ENCODE results near the gene PRR5.

Gene PRR5

DNA sequence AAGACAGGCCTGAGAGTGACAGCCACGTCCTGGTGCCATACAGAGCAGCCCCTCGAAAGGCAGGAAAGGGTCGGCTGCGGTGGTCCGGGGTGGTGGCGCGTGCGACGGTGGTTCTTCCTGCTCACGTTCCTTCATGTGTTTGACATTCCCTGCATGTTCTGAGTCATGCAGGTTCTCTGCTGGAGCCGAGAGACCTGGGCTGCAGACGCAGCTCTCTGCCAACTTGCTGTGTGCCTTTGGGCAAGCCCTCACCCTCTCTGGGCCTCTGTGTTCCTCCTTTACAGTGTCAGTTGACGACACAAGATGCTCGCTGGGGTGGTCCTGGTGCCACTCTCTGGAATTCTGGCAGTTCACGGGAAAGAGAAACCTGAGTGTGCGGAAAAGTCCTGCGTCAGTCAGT, 62.4 kb downstream of the PRR5 start:
- H3K4me3 ChIP-seq (ENCODE audit: low read depth, low read length) = no peak overlapping the region
- TF ChIP-seq, protein P1, sequence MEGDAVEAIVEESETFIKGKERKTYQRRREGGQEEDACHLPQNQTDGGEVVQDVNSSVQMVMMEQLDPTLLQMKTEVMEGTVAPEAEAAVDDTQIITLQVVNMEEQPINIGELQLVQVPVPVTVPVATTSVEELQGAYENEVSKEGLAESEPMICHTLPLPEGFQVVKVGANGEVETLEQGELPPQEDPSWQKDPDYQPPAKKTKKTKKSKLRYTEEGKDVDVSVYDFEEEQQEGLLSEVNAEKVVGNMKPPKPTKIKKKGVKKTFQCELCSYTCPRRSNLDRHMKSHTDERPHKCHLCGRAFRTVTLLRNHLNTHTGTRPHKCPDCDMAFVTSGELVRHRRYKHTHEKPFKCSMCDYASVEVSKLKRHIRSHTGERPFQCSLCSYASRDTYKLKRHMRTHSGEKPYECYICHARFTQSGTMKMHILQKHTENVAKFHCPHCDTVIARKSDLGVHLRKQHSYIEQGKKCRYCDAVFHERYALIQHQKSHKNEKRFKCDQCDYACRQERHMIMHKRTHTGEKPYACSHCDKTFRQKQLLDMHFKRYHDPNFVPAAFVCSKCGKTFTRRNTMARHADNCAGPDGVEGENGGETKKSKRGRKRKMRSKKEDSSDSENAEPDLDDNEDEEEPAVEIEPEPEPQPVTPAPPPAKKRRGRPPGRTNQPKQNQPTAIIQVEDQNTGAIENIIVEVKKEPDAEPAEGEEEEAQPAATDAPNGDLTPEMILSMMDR (IDR thresholded peaks at IDR 0.05; ENCODE audit: insufficient read depth, low read depth, low read length, missing control alignments) = no peak
- DNase-seq (ENCODE audit: low read depth) = no peak

DNA sequence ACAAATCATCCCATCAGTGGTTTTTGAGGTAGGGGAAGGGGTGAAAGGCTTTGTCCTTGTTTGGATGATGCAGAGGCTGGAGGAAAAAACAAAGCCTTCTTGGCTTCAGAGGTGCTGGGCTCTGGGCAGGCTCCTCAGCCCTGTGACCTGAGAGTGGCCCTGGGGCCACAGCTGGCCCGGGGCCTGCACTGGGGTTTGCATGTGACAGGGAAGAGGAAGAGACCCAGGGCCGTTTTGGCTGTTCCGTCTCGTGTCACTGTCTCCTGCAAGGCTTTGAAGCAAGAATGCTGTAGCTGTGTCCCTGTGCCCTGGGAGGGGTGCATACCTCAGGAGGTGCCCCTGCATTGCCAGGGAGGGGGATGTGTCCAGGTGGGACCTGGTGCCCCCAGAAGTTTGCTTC, 63.0 kb downstream of the PRR5 start:
- TF ChIP-seq, protein P1 (IDR thresholded peaks at IDR 0.05; ENCODE audit: insufficient read depth, low read depth, low read length, missing control alignments) = no peak
- no peak for DNase-seq (ENCODE audit: low read depth)
- H3K4me3 ChIP-seq (ENCODE audit: low read depth, low read length) = no peak overlapping the region

DNA sequence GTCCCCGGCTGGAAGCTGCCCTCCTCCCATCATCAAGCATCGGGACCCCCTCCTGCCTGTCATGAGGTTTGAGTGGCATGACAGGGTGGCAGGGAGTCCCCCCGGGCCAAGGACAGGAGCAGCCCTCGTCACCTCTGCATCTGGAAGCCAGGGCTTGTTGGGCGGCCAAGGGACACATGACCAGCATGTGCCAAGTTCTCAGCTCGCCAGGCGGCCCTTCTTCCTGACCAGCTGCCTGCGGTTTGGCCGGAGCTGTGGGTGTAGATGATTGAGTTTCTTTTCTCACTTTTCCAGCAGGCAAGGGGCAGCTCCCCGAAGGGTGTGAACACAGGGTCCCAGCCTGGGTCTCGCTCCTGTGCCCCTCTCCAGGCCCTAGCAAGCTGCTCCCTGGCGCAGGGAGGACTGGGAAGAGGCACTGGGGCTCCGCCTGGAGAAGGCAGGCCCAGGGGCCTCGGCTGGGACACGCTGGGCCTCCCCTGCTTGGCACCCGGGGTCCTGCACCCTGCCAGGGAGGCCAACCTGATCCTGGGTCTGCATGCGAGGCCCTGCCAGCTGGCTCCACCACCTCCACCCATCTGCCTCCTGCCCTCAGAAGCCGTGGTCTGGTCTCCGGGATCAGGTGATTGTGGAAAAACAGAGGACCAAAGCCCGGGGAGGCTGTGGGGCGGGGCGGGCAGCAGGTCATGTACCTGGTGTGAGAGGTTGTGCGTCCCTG, 63.7 kb downstream of the PRR5 start:
- TF ChIP-seq, protein P1 (IDR thresholded peaks at IDR 0.05; ENCODE audit: insufficient read depth, low read depth, low read length, missing control alignments) = no peak
- no peak for DNase-seq (ENCODE audit: low read depth)
- H3K4me3 ChIP-seq (ENCODE audit: low read depth, low read length) = no peak overlapping the region

DNA sequence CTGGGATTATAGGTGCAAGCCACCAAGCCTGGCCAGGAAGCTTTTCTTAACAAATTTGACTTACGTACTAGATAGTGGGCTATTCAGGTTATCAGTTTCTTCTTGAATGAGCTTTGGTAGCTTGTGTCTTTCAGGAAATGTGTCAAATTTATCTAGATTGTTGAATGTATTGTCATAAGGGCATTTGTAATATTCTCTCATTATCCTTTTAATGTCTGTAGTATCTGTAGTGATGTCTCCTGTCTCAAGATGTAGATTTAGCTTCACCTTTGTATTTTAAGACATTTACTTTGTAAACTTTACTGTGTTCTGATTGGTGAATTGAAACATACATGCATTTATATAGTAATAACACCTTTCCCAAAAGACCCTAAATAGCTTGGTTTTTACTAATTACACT, 71.1 kb downstream of the PRR5 start:
- TF ChIP-seq, protein P1 (IDR thresholded peaks at IDR 0.05; ENCODE audit: insufficient read depth, low read depth, low read length, missing control alignments) = no peak
- no peak overlapping the region for H3K4me3 ChIP-seq (ENCODE audit: low read depth, low read length)
- no peak for DNase-seq (ENCODE audit: low read depth)

DNA sequence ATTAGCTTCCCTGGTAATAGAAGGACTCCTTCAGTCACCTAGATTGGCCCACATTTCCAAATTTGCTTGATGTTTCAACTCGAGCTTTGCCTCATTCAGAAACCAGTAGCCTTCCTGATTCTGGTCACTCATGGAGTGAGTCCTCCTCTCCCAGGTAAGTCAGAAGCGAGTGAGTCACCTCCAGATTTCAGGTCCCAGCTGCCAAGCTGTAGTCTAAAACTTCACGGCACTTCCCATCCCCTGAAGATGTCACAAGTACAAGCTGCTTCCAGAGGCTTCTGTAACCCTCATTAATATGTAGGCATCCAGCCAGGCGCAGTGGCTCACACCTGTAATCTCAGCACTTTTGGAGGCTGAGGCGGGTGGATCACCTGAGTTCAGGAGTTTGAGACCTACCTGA, 73.9 kb downstream of the PRR5 start:
- no peak overlapping the region for H3K4me3 ChIP-seq (ENCODE audit: low read depth, low read length)
- no peak for DNase-seq (ENCODE audit: low read depth)
- TF ChIP-seq, protein P1 (IDR thresholded peaks at IDR 0.05; ENCODE audit: insufficient read depth, low read depth, low read length, missing control alignments) = no peak

DNA sequence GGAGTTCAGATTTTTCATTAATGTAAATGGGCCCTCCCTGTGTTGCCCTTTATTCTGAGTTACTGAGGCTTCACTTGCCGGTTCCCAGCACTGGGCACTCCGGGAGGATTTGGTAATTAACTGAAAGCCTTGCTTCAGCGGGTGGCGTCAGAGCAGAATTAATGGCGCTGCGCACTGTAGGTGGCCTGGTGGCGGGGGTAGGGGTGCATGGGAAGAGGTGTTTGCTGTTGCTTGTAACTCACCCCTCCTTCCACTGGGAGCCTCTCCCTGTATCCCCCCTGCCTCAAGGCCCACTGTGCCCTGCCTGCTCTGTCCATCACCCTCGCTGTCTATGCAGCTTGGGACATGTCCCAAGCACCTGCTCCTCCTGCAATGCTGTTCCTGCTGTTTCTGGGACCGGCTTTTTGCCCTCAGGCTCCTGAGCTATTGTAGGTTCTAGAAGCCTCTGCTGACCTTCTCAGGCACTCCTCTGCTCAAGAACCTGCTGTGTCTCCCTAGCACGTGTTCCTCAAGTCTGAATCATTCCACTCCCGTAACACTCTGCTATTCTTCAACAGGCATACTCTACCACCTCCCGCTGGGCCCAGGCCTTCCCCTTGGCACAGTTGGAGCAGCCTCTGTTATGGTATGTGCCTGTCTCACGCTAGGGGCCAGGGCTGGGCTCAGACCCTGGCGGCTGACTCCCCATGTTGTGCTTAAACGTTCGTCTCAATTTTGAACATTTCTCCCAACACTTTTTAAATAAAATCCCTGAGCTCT, 74.8 kb downstream of the PRR5 start:
- TF ChIP-seq, protein P1 (IDR thresholded peaks at IDR 0.05; ENCODE audit: insufficient read depth, low read depth, low read length, missing control alignments) = no peak
- no peak overlapping the region for H3K4me3 ChIP-seq (ENCODE audit: low read depth, low read length)
- DNase-seq (ENCODE audit: low read depth) = no peak

All from GM12865 (cell line).